Testis (tissue), 3 donors: ENCODE measurements around the gene PRKG1. TPM values are rescaled to one million over a fixed set of nuclear protein-coding genes. Genes with fewer than 3 reads are reported as not detected.

Experiments
- DNase-seq: peaks from one replicate; pipeline ENCODE4 v3.0.0-alpha.2; 2019
- H3K27ac ChIP-seq, 2 donors: fragments of 200-600 bp; sonication (generic); one replicate each; pipeline ENCODE4 v1.5.1; 2019
- H3K27me3 ChIP-seq: fragments of 200-600 bp; sonication (generic); one replicate; pipeline ENCODE4 v1.5.1; 2019
- H3K36me3 ChIP-seq: fragments of 200-600 bp; sonication (generic); one replicate; pipeline ENCODE4 v1.5.1; 2017; ENCODE audit warnings: low read depth; ENCODE audit errors: missing control alignments
- H3K4me1 ChIP-seq: fragments of 200-600 bp; sonication (generic); one replicate; pipeline ENCODE4 v1.5.1; 2019
- H3K4me3 ChIP-seq, 2 donors: fragments of 200-600 bp; sonication (generic); one replicate each; pipeline ENCODE4 v1.5.1; 2017 to 2019
- H3K9me3 ChIP-seq: fragments of 200-600 bp; sonication (generic); one replicate; pipeline ENCODE4 v1.5.1; 2017
- POLR2A ChIP-seq: fragments of 450-650 bp; IDR thresholded peaks from one replicate; pipeline ENCODE4 v1.6.1; 2017; ENCODE audit warnings: antibody characterized with exemption, mild to moderate bottlenecking, moderate library complexity
- WGBS, 2 donors: methylation state at CpG; one replicate each; pipeline ENCODE4 v1.1.5; 2018; 5-methylcytosine and 5-hydroxymethylcytosine counted together
- intact Hi-C: fragments of 100-400 bp; cut with DNase I; formaldehyde crosslinking; loops from one replicate; pipeline ENCODE4 v1.15.1; 2023; ENCODE audit warnings: low total_unique reads
- polyA plus RNA-seq: library from polyadenylated mRNA; stranded (reverse); fragments of 350-450 nt; fragmentation: Illumina TruSeq; extraction: RNeasy Lipid Tissue Mini Kit (QIAGEN cat#74804); gene quantifications from one replicate; pipeline ENCODE4 v1.2.3, GENCODE V29; 2014; ENCODE audit warnings: low read depth, low replicate concordance; ENCODE audit not compliant: insufficient read depth
- total RNA-seq, 2 donors: library from RNA; depleted of rRNA; stranded (reverse); fragments of >200 nt; gene quantifications; one replicate each; pipeline ENCODE4 v1.2.3, GENCODE V29; 2016
- TF ChIP-seq, protein P1 (sequence below), 3 experiments: fragments of 450-650 bp in 2 of 3; fragments of 200-600 bp in 1 of 3; sonication (generic) in 1 of 3; IDR thresholded peaks; one replicate each; pipeline ENCODE4 v1.5.1; 2016 to 2019; ENCODE audit warnings: antibody characterized with exemption in 3 of 3, mild to moderate bottlenecking in 2 of 3, moderate library complexity in 1 of 3

PRKG1 gene
- total and polyA plus RNA-seq, 3 donors from 2014 or later: 6.3 to 15.3 (median 12.5) TPM

DNA sequence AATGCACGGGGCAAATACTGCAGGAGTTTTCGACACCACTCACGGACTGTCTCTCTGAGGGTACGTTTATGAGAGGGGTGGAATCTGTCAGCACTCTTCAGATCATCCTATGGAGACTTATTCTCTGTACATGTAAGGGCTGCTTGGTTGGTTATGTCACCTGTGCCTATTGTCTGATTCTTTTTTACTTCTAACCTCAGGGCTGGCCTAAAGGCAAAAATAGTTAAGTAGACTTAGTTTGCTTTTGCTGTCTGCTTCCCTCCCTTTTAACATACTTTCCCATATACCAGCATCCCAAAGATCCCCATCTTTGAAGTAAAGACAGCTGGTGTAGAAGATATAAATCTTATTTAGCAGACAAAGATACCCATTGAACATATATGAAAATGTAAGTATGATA lies 105.9 kb downstream of the PRKG1 start:
- H3K9me3 ChIP-seq: no peaks in the 10 kb centered on the region
- WGBS, 2 donors: 90 to 93% methylated on average over 4 of the region's 4 CpGs
- intact Hi-C loops: no loop called here
- H3K36me3 ChIP-seq: no peaks in the 10 kb centered on the region
- H3K27ac ChIP-seq: no peak overlapping the region
- no peaks in the 10 kb centered on the region for H3K27me3 ChIP-seq
- TF ChIP-seq, protein P1, sequence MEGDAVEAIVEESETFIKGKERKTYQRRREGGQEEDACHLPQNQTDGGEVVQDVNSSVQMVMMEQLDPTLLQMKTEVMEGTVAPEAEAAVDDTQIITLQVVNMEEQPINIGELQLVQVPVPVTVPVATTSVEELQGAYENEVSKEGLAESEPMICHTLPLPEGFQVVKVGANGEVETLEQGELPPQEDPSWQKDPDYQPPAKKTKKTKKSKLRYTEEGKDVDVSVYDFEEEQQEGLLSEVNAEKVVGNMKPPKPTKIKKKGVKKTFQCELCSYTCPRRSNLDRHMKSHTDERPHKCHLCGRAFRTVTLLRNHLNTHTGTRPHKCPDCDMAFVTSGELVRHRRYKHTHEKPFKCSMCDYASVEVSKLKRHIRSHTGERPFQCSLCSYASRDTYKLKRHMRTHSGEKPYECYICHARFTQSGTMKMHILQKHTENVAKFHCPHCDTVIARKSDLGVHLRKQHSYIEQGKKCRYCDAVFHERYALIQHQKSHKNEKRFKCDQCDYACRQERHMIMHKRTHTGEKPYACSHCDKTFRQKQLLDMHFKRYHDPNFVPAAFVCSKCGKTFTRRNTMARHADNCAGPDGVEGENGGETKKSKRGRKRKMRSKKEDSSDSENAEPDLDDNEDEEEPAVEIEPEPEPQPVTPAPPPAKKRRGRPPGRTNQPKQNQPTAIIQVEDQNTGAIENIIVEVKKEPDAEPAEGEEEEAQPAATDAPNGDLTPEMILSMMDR (IDR thresholded peaks at IDR 0.05): no peak
- TF ChIP-seq POLR2A: no peak
- no peak for DNase-seq
- H3K4me1 ChIP-seq: no peaks in the 10 kb centered on the region
- no peak overlapping the region for H3K4me3 ChIP-seq

DNA sequence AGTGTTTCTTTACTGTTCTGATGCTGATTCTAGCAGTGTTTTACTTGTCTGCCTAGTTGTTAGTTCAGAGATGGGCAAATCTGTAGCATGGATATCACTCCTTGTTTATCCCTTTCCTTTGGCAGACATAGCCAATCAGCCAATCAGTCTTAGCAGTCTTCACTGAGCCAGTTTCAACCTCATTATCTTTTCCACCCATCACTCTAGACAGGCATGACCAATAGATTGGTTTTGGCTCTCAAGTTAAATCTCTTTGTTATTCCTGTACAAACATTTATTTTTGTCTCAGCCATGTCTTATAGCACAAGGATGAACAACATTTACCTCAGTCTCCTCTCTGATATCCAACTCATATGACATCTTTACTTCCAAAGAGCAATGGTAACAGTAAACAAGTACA lies 109.5 kb downstream of the PRKG1 start:
- intact Hi-C loops: no loop called here
- Histone ChIP-seq H3K27ac (no peak overlapping the region), H3K36me3 (no peaks in the 10 kb centered on the region), H3K4me1 (no peaks in the 10 kb centered on the region), H3K9me3 (no peaks in the 10 kb centered on the region), H3K4me3 (no peak overlapping the region), H3K27me3 (no peaks in the 10 kb centered on the region)
- DNase-seq: no peak
- TF ChIP-seq, protein P1 (IDR thresholded peaks at IDR 0.05): no peak
- no peak for TF ChIP-seq POLR2A

DNA sequence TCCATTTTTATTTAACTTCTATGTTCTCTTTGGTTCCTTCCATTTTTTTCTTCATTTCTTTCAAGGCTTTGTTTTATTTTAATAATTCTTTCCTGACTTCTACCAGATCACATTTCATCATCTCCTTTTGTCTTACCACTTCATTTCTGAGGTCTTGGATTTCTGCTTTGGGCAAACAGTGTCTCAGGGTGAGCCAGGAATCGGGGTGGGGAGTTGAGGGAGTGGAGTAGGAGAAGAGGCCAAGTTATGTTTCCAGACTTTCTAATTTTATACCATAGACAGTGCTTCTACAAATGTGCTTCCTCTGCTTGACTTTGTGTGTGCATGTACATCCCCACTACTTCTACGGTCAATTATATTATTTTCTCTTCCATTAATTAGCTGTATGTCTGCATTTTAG lies 112.1 kb downstream of the PRKG1 start:
- TF ChIP-seq POLR2A: no peak
- TF ChIP-seq, protein P1 (IDR thresholded peaks at IDR 0.05): no peak
- Histone ChIP-seq H3K36me3 (no peaks in the 10 kb centered on the region), H3K4me1 (no peaks in the 10 kb centered on the region), H3K4me3 (no peak overlapping the region), H3K27me3 (no peaks in the 10 kb centered on the region), H3K9me3 (no peaks in the 10 kb centered on the region), H3K27ac (no peak overlapping the region)
- 84 to 86% methylated on average over 2 of the region's 2 CpGs for WGBS, 2 donors
- intact Hi-C loops: no loop called here
- no peak for DNase-seq

DNA sequence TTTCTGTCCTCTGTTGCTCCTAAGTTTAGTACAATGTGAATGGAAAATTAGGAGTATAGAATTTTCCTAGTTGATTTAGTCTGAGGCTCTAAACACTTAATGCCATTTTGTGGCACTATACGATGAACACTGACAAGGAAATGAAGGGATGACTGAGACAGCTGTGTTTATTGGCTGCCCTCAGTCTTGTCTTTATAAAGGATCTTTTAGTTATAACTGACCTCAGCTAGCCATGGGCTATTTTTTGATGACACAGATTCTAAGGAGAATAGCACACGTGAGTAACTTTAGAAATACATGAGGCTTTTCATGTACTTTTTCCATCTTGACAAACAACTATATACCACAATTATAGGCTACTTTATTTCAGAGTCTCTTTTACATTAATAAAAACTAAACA lies 113.7 kb downstream of the PRKG1 start:
- WGBS, 2 donors: 50 to 63% methylated on average over 2 of the region's 2 CpGs
- H3K27ac ChIP-seq: no peak overlapping the region
- H3K4me3 ChIP-seq: no peak overlapping the region
- H3K4me1 ChIP-seq: no peaks in the 10 kb centered on the region
- no peaks in the 10 kb centered on the region for H3K36me3 ChIP-seq
- no peaks in the 10 kb centered on the region for H3K9me3 ChIP-seq
- DNase-seq: no peak
- TF ChIP-seq, protein P1 (IDR thresholded peaks at IDR 0.05): no peak
- TF ChIP-seq POLR2A: no peak
- intact Hi-C loops: no loop called here
- H3K27me3 ChIP-seq: no peaks in the 10 kb centered on the region

DNA sequence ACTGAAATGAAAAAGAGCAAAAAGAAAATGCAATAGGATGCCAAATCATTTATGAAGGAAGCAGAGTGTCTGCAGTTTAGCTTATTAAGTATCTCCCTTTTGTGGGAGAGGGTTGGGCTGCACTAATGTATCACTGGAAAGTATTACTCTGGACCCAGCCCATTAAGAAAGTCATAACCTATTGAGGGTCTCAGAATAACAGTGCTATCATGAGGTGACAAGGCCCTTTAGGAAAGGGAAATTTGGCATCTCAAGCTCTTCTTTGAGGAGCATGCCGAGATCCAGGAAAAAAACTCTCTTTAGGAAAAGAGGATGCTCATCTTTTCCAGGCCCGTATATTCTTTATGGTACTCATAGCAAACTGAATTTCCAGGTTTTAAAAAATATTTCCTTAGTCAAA lies 114.6 kb downstream of the PRKG1 start:
- WGBS, 2 donors: 76 to 79% methylated on average over 2 of the region's 2 CpGs
- TF ChIP-seq, protein P1 (IDR thresholded peaks at IDR 0.05): no peak
- TF ChIP-seq POLR2A: no peak
- no peaks in the 10 kb centered on the region for H3K4me1 ChIP-seq
- no peaks in the 10 kb centered on the region for H3K36me3 ChIP-seq
- intact Hi-C loops: no loop called here
- DNase-seq: no peak
- H3K4me3 ChIP-seq: no peak overlapping the region
- H3K27ac ChIP-seq: no peak overlapping the region
- H3K9me3 ChIP-seq: no peaks in the 10 kb centered on the region
- no peaks in the 10 kb centered on the region for H3K27me3 ChIP-seq
